Sigmoid colon (tissue), 7 donors: ENCODE results near the gene HS3ST6. TPM values are rescaled to one million over a fixed set of nuclear protein-coding genes. Genes with fewer than 3 reads are reported as not detected.

Experiments used
- DNase-seq: peaks from one replicate; pipeline ENCODE4 v3.0.0-alpha.2; 2019
- H3K27ac ChIP-seq, 4 donors: fragments of 200-600 bp; sonication (generic); one replicate each; pipeline ENCODE4 v1.5.1; 2016 to 2019; ENCODE audit warnings: mild to moderate bottlenecking in 1 of 4
- H3K27me3 ChIP-seq, 3 donors: fragments of 200-600 bp; sonication (generic); one replicate each; pipeline ENCODE4 v1.5.1; 2019; ENCODE audit warnings: mild to moderate bottlenecking in 1 of 3
- H3K36me3 ChIP-seq, 4 donors: fragments of 200-600 bp; sonication (generic); one replicate each; pipeline ENCODE4 v1.5.1; 2016 to 2019
- H3K4me1 ChIP-seq, 4 donors: fragments of 200-600 bp; sonication (generic); one replicate each; pipeline ENCODE4 v1.5.1; 2017 to 2019
- H3K4me3 ChIP-seq, 4 donors: fragments of 200-600 bp; sonication (generic); one replicate each; pipeline ENCODE4 v1.5.1; 2017 to 2019; ENCODE audit warnings: mild to moderate bottlenecking in 2 of 4, moderate library complexity in 1 of 4
- H3K9me3 ChIP-seq, 4 donors: fragments of 200-600 bp in 3 of 4; sonication (generic) in 3 of 4; one replicate each; pipeline versions ENCODE4 v1.5.1 to v1.6.1; 2013 to 2019
- CTCF ChIP-seq, 4 experiments: fragments of 450-650 bp in 3 of 4; fragments of 200-600 bp in 1 of 4; IDR thresholded peaks; one replicate each; pipeline ENCODE4 v1.5.1; 2016 to 2019; ENCODE audit warnings: antibody characterized with exemption in 4 of 4, mild to moderate bottlenecking in 3 of 4, moderate library complexity in 2 of 4
- EP300 ChIP-seq, 4 donors: sonication (generic); formaldehyde crosslinking; IDR thresholded peaks; one replicate each; pipeline ENCODE4 v1.6.1; 2017; ENCODE audit warnings: antibody characterized with exemption in 4 of 4
- POLR2A ChIP-seq, 2 donors: fragments of 450-650 bp; IDR thresholded peaks; one replicate each; pipeline ENCODE4 v1.6.1; 2016; ENCODE audit warnings: antibody characterized with exemption in 2 of 2, mild to moderate bottlenecking in 2 of 2, moderate library complexity in 2 of 2
- POLR2AphosphoS5 ChIP-seq, 4 donors: sonication (generic); formaldehyde crosslinking; IDR thresholded peaks; one replicate each; pipeline ENCODE4 v1.6.1; 2017; ENCODE audit warnings: antibody characterized with exemption in 4 of 4
- WGBS, 2 donors: extraction: QIAGEN DNeasy Blood & Tissue Kit; methylation state at CpG; one replicate each; pipeline ENCODE4 v1.1.7; 2013; 5-methylcytosine and 5-hydroxymethylcytosine counted together
- intact Hi-C: fragments of 100-400 bp; cut with DNase I; formaldehyde crosslinking; loops from one replicate; pipeline ENCODE4 v1.15.1; 2023
- polyA plus RNA-seq, 3 donors: library from polyadenylated mRNA; stranded (reverse); fragments of 200-250 nt; gene quantifications; one replicate each; pipeline ENCODE4 v1.2.3, GENCODE V29; 2013
- total RNA-seq, 4 donors: library from RNA; depleted of rRNA; stranded (reverse); fragments of >200 nt; gene quantifications; one replicate each; pipeline ENCODE4 v1.1.0, GENCODE V29; 2016
- donor health status: healthy with polysubstance abuse.
- donor health status: Bipolar disorder and iron deficiency.
- donor health status: healthy.

Gene HS3ST6
- total and polyA plus RNA-seq, 7 donors = 0.09 to 6.0 TPM; not detected in 5

- DNase-seq = no peak
- H3K27me3 ChIP-seq = peaks cover 0 to 51% (median 0%) of the 10 kb centered on the region in 3 donors
- no peaks in the 10 kb centered on the region for H3K4me1 ChIP-seq
- intact Hi-C loops = no loop called here
- no peak for TF ChIP-seq CTCF (IDR thresholded peaks at IDR 0.05)
- TF ChIP-seq POLR2A (IDR thresholded peaks at IDR 0.05) = no peak
- no peak for TF ChIP-seq EP300 (IDR thresholded peaks at IDR 0.05)
- no peak for TF ChIP-seq POLR2AphosphoS5 (IDR thresholded peaks at IDR 0.05)
- no peaks in the 10 kb centered on the region for H3K36me3 ChIP-seq
- no peak overlapping the region for H3K27ac ChIP-seq
- H3K9me3 ChIP-seq = no peaks in the 10 kb centered on the region
- WGBS, 2 donors = 13 to 73% methylated on average over 5 of the region's 5 CpGs
- H3K4me3 ChIP-seq = no peak overlapping the region
Measured at GRCh38 chr16:1895068-1895467, 23.1 kb downstream of the HS3ST6 start.

- DNase-seq = no peak
- H3K36me3 ChIP-seq = no peaks in the 10 kb centered on the region
- H3K27me3 ChIP-seq = peaks cover 0 to 32% (median 0%) of the 10 kb centered on the region in 3 donors
- intact Hi-C loops = no loop called here
- no peaks in the 10 kb centered on the region for H3K4me1 ChIP-seq
- H3K4me3 ChIP-seq = no peak overlapping the region
- no peaks in the 10 kb centered on the region for H3K9me3 ChIP-seq
- WGBS, 2 donors = 57 to 74% methylated on average over 4 of the region's 4 CpGs
- TF ChIP-seq POLR2A (IDR thresholded peaks at IDR 0.05) = no peak
- TF ChIP-seq CTCF (IDR thresholded peaks at IDR 0.05) = no peak
- TF ChIP-seq EP300 (IDR thresholded peaks at IDR 0.05) = no peak
- no peak for TF ChIP-seq POLR2AphosphoS5 (IDR thresholded peaks at IDR 0.05)
- H3K27ac ChIP-seq = no peak overlapping the region
Measured at GRCh38 chr16:1890708-1891050, 27.5 kb downstream of the HS3ST6 start.

- Histone ChIP-seq H3K4me3 (no peak overlapping the region), H3K27me3 (peaks cover 0 to 34% (median 0%) of the 10 kb centered on the region in 3 donors), H3K4me1 (no peaks in the 10 kb centered on the region), H3K36me3 (no peaks in the 10 kb centered on the region), H3K9me3 (no peaks in the 10 kb centered on the region), H3K27ac (no peak overlapping the region)
- WGBS, 2 donors = 77 to 82% methylated on average over 16 of the region's 16 CpGs
- TF ChIP-seq POLR2AphosphoS5 (IDR thresholded peaks at IDR 0.05) (no peak), EP300 (IDR thresholded peaks at IDR 0.05) (no peak), POLR2A (IDR thresholded peaks at IDR 0.05) (no peak), CTCF (IDR thresholded peaks at IDR 0.05) (no peak)
- no peak for DNase-seq
- intact Hi-C loops = no loop called here
Measured at GRCh38 chr16:1890024-1890707, 28.0 kb downstream of the HS3ST6 start.

GRCh38 chr16:1887711-1888354, 30.4 kb downstream of the HS3ST6 start:
- 81 to 84% methylated on average over 14 of the region's 14 CpGs for WGBS, 2 donors

More at GRCh38 chr16:1887711-1888354, 30.4 kb downstream of the HS3ST6 start:
- intact Hi-C loops = no loop called here
- Histone ChIP-seq H3K4me1 (no peaks in the 10 kb centered on the region), H3K9me3 (no peaks in the 10 kb centered on the region), H3K36me3 (no peaks in the 10 kb centered on the region), H3K4me3 (no peak overlapping the region), H3K27me3 (peaks cover 0 to 39% (median 8%) of the 10 kb centered on the region in 3 donors), H3K27ac (no peak overlapping the region)
- DNase-seq = no peak
- TF ChIP-seq POLR2A (IDR thresholded peaks at IDR 0.05) = no peak
- no peak for TF ChIP-seq CTCF (IDR thresholded peaks at IDR 0.05)
- TF ChIP-seq POLR2AphosphoS5 (IDR thresholded peaks at IDR 0.05) = no peak
